ENCODE data around the gene RPS21.

Gene RPS21

GRCh38 chr20:62400021-62400420 lies 13.1 kb downstream of the RPS21 start:
- Histone ChIP-seq H3K27me3 (replicated peaks; ENCODE audit: control insufficient read depth, insufficient read depth, low read length) (no peaks in the 10 kb centered on the region), H3K36me3 (ENCODE audit: control insufficient read depth, insufficient read depth, low read length) (peaks cover 6% of the 10 kb centered on the region), H3K4me3 (replicated peaks; ENCODE audit: low read depth, low read length) (no peak overlapping the region)
- no peak for TF ChIP-seq CTCF (IDR thresholded peaks at IDR 0.05; ENCODE audit: insufficient read depth, low read length, poor library complexity, severe bottlenecking)
- no peak for DNase-seq (ENCODE audit: extremely low read depth, insufficient read length)

GRCh38 chr20:62400541-62400940 lies 13.6 kb downstream of the RPS21 start:
- Histone ChIP-seq H3K27me3 (replicated peaks; ENCODE audit: control insufficient read depth, insufficient read depth, low read length) (no peaks in the 10 kb centered on the region), H3K36me3 (ENCODE audit: control insufficient read depth, insufficient read depth, low read length) (peaks cover 6% of the 10 kb centered on the region), H3K4me3 (replicated peaks; ENCODE audit: low read depth, low read length) (no peak overlapping the region)
- no peak for TF ChIP-seq CTCF (IDR thresholded peaks at IDR 0.05; ENCODE audit: insufficient read depth, low read length, poor library complexity, severe bottlenecking)
- DNase-seq (ENCODE audit: extremely low read depth, insufficient read length): no peak

GRCh38 chr20:62401331-62401779 lies 14.5 kb downstream of the RPS21 start:
- DNase-seq (ENCODE audit: extremely low read depth, insufficient read length): no peak
- H3K36me3 ChIP-seq (ENCODE audit: control insufficient read depth, insufficient read depth, low read length): peaks cover 6% of the 10 kb centered on the region
- TF ChIP-seq CTCF (IDR thresholded peaks at IDR 0.05; ENCODE audit: insufficient read depth, low read length, poor library complexity, severe bottlenecking): no peak

GRCh38 chr20:62402456-62403150 lies 15.7 kb downstream of the RPS21 start:
- no peak for DNase-seq (ENCODE audit: extremely low read depth, insufficient read length)
- Histone ChIP-seq H3K4me3 (replicated peaks; ENCODE audit: low read depth, low read length) (no peak overlapping the region), H3K36me3 (ENCODE audit: control insufficient read depth, insufficient read depth, low read length) (peaks cover 6% of the 10 kb centered on the region), H3K27me3 (replicated peaks; ENCODE audit: control insufficient read depth, insufficient read depth, low read length) (no peaks in the 10 kb centered on the region)
- TF ChIP-seq CTCF (IDR thresholded peaks at IDR 0.05; ENCODE audit: insufficient read depth, low read length, poor library complexity, severe bottlenecking): no peak

More at GRCh38 chr20:62401331-62401779, 14.5 kb downstream of the RPS21 start:
- H3K4me3 ChIP-seq (replicated peaks; ENCODE audit: low read depth, low read length): no peak overlapping the region
- H3K27me3 ChIP-seq (replicated peaks; ENCODE audit: control insufficient read depth, insufficient read depth, low read length): no peaks in the 10 kb centered on the region

GRCh38 chr20:62403331-62403730 lies 16.4 kb downstream of the RPS21 start:
- no peak for TF ChIP-seq CTCF (IDR thresholded peaks at IDR 0.05; ENCODE audit: insufficient read depth, low read length, poor library complexity, severe bottlenecking)
- H3K36me3 ChIP-seq (ENCODE audit: control insufficient read depth, insufficient read depth, low read length): peaks cover 6% of the 10 kb centered on the region
- DNase-seq (ENCODE audit: extremely low read depth, insufficient read length): no peak
- H3K27me3 ChIP-seq (replicated peaks; ENCODE audit: control insufficient read depth, insufficient read depth, low read length): no peaks in the 10 kb centered on the region
- H3K4me3 ChIP-seq (replicated peaks; ENCODE audit: low read depth, low read length): no peak overlapping the region

All from GM06990 (cell line).